SK-N-MC (cell line): ENCODE measurements around the gene USP9X.
"Not testable (repeated sequence)": the region's sequence is repeated elsewhere in the genome, so short reads cannot be mapped to it uniquely, and the experiment has no call there.

Source experiments
- DNase-seq: peaks from one replicate; pipeline ENCODE4 v3.0.0-alpha.2; 2011; ENCODE audit warnings: low read depth, low spot score
- H3K27ac ChIP-seq: fragments of 200-600 bp; sonication (generic); 2 replicates; pipeline ENCODE4 v1.5.1; 2016; ENCODE audit warnings: mixed run types
- H3K36me3 ChIP-seq: fragments of 200-600 bp; sonication (generic); 2 replicates; pipeline ENCODE4 v1.6.1; 2017; ENCODE audit warnings: antibody characterized with exemption, low read length, mixed read lengths; ENCODE audit not compliant: insufficient read depth
- H3K4me3 ChIP-seq: fragments of 200-600 bp; sonication (generic); 2 replicates; pipeline ENCODE4 v1.5.1; 2016
- H3K9ac ChIP-seq: fragments of 200-600 bp; sonication (generic); 2 replicates; pipeline ENCODE4 v1.8.0; 2017; ENCODE audit warnings: mixed run types, mixed read lengths; ENCODE audit not compliant: insufficient read length
- H3K9me3 ChIP-seq: fragments of 200-600 bp; sonication (generic); 2 replicates; pipeline ENCODE4 v1.6.1; 2017; ENCODE audit warnings: low read depth, mild to moderate bottlenecking, antibody characterized with exemption, low read length, moderate library complexity, mixed read lengths
- EZH2 ChIP-seq: fragments of 200-600 bp; sonication (generic); IDR thresholded peaks from one replicate; pipeline ENCODE4 v1.6.1; 2017; ENCODE audit warnings: antibody characterized with exemption
- FOXP2 ChIP-seq: optimal IDR thresholded peaks from 2 replicates; pipeline ENCODE3; 2011; ENCODE audit warnings: mild to moderate bottlenecking, moderate library complexity; ENCODE audit not compliant: insufficient read depth; ENCODE audit errors: extremely low read length, control extremely low read depth
- POLR2AphosphoS5 ChIP-seq: IDR thresholded peaks from 2 replicates; pipeline ENCODE4 v1.6.1; 2012; ENCODE audit warnings: mild to moderate bottlenecking, low read depth, low read length, borderline replicate concordance

USP9X gene

GRCh38 chrX:41176263-41176662, 91.0 kb downstream of the USP9X start:
- no peak for TF ChIP-seq POLR2AphosphoS5
- TF ChIP-seq EZH2: no peak
- no peak for TF ChIP-seq FOXP2
- Histone ChIP-seq H3K9ac (no peak overlapping the region), H3K27ac (no peak overlapping the region), H3K36me3 (peaks cover 23% of the 10 kb centered on the region; the same call in 1 of the 2 replicates), H3K9me3 (no peaks in the 10 kb centered on the region), H3K4me3 (no peak overlapping the region)
- no peak for DNase-seq

- H3K4me3 ChIP-seq: no peak overlapping the region
- no peak for DNase-seq
- H3K9ac ChIP-seq: no peak overlapping the region
- H3K27ac ChIP-seq: no peak overlapping the region
- H3K36me3 ChIP-seq: peaks cover 14% of the 10 kb centered on the region; the same call in 1 of the 2 replicates
- no peak for TF ChIP-seq EZH2
- TF ChIP-seq FOXP2: no peak
- no peak for TF ChIP-seq POLR2AphosphoS5
- H3K9me3 ChIP-seq: no peaks in the 10 kb centered on the region
These were observed 92.1 kb downstream of the USP9X start for GRCh38 chrX:41177297-41177696.

- no peak for TF ChIP-seq POLR2AphosphoS5
- no peak for TF ChIP-seq FOXP2
- TF ChIP-seq EZH2: no peak
- Histone ChIP-seq H3K27ac (no peak overlapping the region), H3K9ac (no peak overlapping the region), H3K9me3 (no peaks in the 10 kb centered on the region), H3K4me3 (no peak overlapping the region), H3K36me3 (peaks cover 10% of the 10 kb centered on the region; the same call in 1 of the 2 replicates)
- DNase-seq: no peak
These were observed 93.0 kb downstream of the USP9X start for GRCh38 chrX:41178201-41178600.

GRCh38 chrX:41180194-41180908, 95.1 kb downstream of the USP9X start:
- Histone ChIP-seq H3K9me3 (no peaks in the 10 kb centered on the region), H3K4me3 (no peak overlapping the region), H3K9ac (no peak overlapping the region), H3K27ac (no peak overlapping the region), H3K36me3 (peaks cover 10% of the 10 kb centered on the region; the same call in 1 of the 2 replicates)
- DNase-seq: peak; percentile 40
- TF ChIP-seq FOXP2 (no peak), EZH2 (no peak)

- no peak for DNase-seq
- no peak overlapping the region for H3K27ac ChIP-seq
These were observed 99.1 kb downstream of the USP9X start for GRCh38 chrX:41184312-41184711.

GRCh38 chrX:41186946-41187345, 101.7 kb downstream of the USP9X start:
- DNase-seq, H3K4me3 ChIP-seq, H3K9me3 ChIP-seq, H3K9ac ChIP-seq, H3K27ac ChIP-seq: not testable (repeated sequence)
- peaks cover 39% of the 10 kb centered on the region for H3K36me3 ChIP-seq

More at GRCh38 chrX:41184312-41184711, 99.1 kb downstream of the USP9X start:
- Histone ChIP-seq H3K4me3 (no peak overlapping the region), H3K9me3 (no peaks in the 10 kb centered on the region), H3K36me3 (peaks cover 30% of the 10 kb centered on the region; the same call in 1 of the 2 replicates), H3K9ac (no peak overlapping the region)
- no peak for TF ChIP-seq POLR2AphosphoS5
- no peak for TF ChIP-seq EZH2
- TF ChIP-seq FOXP2: no peak

- Histone ChIP-seq H3K9me3 (no peaks in the 10 kb centered on the region), H3K27ac (no peak overlapping the region), H3K9ac (no peak overlapping the region), H3K4me3 (no peak overlapping the region), H3K36me3 (peaks cover 34% of the 10 kb centered on the region)
- DNase-seq: no peak
- no peak for TF ChIP-seq EZH2
- no peak for TF ChIP-seq FOXP2
- no peak for TF ChIP-seq POLR2AphosphoS5
These were observed 103.9 kb downstream of the USP9X start for GRCh38 chrX:41189156-41189555.

GRCh38 chrX:41192880-41193279, 107.6 kb downstream of the USP9X start:
- H3K9me3 ChIP-seq: no peaks in the 10 kb centered on the region
- no peak overlapping the region for H3K4me3 ChIP-seq
- TF ChIP-seq FOXP2: no peak
- H3K36me3 ChIP-seq: peaks cover 27% of the 10 kb centered on the region
- DNase-seq: no peak
- H3K9ac ChIP-seq: no peak overlapping the region
- H3K27ac ChIP-seq: no peak overlapping the region

GRCh38 chrX:41198410-41198809, 113.2 kb downstream of the USP9X start:
- H3K9ac ChIP-seq: no peak overlapping the region
- no peak for DNase-seq
- H3K36me3 ChIP-seq: peaks cover 40% of the 10 kb centered on the region
- no peak overlapping the region for H3K4me3 ChIP-seq
- H3K27ac ChIP-seq: no peak overlapping the region
- no peaks in the 10 kb centered on the region for H3K9me3 ChIP-seq
- TF ChIP-seq FOXP2: no peak
- TF ChIP-seq POLR2AphosphoS5: no peak
- TF ChIP-seq EZH2: no peak
